NCI-H1930 (cell line): Measurements from ENCODE around the gene MRPL14.

Source experiments
- DNase-seq, 2 experiments: peaks; one replicate each; lab custom pipeline; 2025; lab: John Stamatoyannopoulos, UW

The MRPL14 gene

GRCh38 chr6:44122801-44123200 lies 4.5 kb downstream of the MRPL14 start:
- no peak for DNase-seq

DNA sequence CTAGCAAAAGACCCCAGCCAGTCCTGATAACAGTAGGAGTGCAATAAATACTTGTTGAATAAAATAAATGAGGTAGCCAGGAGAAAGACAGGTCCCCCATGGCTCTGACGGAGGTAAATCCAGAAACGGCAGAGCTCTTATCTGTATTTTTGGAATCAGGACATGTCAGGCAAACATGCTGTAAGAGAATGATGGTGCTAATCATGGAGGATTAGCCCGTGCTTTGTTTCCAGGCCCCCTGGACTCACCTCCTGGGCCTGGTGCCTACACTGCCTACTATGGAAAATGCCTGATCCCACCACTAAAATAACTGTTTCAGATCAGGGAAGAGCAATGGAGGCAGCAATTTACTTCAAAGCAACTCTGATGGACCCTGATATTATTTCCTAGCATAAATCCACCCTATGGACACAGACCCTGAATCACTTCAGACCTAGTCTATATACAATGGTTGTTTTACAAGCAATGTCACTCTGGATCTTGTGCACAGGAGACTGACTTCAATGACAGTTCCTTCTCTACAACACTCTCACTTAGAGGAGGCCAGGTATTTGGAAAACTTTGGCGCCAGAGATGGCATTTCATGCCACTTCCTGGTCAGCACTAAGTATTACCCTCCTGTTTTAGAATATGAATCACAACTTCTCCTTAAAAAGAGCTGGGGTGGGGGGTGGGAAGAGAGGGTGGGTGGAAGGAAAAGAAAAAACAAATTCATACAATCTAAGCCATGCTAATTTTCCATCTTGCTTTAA lies 6.4 kb downstream of the MRPL14 start:
- DNase-seq, result no peak

- no peak for DNase-seq
Measured at GRCh38 chr6:44119704-44120262, 7.5 kb downstream of the MRPL14 start.

GRCh38 chr6:44117397-44118128 lies 9.7 kb downstream of the MRPL14 start:
- DNase-seq, result no peak

DNA sequence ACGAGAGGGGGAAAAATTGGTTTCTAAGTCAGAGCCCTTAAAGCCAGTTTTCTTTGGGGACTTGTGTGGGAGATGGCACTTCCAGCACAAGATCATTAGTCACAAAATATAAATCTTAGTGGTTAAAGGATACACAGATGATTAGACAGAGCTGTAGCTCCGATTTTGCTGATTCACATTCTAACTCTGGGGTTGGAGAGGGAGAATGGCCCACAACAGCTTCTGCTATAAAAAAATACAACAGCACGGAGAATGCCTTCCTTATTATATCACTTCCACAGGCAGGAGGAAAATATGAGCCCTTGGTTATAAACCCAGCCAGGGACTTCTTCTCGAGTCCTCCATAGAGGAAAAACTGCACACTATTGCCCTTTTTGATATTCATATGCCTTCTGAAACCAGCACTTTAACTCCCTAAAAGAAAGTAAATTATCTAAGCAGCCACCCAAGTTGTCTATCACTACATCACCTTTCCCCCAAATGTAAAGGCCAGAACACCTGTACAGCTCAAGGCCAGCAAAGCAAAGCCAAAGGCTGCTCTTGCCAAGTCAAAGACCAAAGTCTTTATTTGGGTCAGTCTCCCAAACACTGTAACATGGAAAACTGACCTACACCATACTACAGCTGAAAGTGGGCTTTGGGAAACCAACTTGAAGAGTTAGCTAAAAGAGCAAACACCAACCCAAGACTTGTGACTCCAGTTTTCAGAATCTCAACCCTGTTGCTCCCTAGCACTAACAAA lies 10.4 kb downstream of the MRPL14 start:
- DNase-seq, result no peak

DNA sequence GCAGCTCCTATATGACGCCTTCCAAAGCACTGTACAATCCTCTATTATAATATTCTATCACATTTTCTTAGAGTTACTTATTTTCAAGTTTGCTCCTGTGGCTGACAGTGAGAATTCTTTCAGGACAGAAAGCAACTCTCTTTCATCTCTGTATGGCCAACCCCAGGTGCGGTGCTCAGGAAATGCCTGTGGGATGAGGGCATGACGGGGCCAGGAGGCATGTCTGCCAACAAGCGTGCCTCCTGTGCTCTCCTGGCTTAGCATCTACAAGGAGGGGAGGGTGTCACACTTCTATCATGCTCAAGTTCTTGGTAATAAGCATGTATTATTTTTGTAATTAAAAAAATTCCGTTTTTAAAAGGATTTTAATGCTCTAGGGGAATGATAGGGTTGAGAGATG lies 11.4 kb downstream of the MRPL14 start:
- no peak for DNase-seq

- DNase-seq, result no peak
Measured at GRCh38 chr6:44113414-44113813, 13.8 kb downstream of the MRPL14 start.

DNA sequence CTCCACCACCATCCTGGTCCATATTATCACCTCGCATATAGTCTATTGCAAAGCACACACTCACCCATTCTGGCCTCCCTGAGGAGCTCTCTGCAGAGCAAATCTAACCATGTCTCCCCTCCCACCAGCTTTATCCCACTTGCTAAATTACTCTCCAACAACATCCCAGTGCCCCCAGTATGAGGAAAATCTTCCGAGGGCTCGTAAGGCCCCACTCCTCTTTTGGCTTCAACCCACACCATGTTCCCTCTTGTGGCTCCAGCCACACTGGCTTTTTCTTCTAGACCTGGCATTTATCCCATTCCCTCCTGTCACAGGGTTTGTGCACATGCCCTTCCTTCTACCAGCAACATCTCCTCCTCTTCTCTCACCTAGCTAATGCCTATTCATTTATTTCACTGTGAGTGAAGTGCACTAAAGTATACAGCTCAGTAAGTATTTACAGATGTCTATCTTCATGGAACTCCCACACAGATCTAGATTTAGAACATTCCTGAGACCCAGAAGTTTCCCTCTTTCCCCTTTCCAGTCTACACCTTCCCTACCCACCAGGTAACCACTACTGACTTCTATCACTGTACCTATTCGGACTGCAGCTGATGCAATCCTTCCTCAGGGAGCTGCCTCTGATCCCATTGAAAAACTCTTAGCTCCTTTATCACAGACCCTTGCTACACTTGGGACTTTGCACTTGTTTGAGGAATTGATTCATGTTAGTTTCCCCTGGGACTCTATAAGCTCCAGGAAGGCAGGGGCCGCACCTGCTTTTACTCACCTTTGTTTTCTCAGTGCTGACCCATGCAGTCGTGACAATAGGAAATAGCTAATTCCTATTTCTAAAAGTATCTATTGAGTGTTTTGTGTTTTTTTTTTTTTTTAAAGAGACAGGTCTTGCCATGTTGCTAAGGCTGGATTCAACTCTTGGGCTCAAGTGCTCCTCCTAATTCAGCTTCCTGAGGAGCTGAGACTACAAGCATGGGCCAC lies 15.5 kb downstream of the MRPL14 start:
- no peak for DNase-seq

DNA sequence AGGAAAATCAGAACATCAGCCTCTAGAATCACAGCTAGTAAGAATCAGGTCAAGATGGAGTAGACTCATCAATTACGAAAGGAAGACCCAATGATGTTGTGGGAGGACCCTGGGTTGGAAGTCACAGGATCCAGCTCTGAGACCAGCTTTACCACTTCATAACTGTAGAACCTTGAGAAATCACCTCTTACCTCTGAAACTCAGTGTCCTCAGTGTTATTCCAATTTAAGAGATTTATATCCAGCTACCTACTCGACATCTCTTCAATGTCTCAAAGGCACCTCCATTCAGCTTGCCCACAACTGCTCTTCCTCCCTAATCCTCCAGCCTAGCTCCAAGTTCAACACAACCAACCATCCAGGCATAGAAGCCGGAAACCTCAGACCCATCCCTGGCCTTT lies 16.3 kb downstream of the MRPL14 start:
- DNase-seq, result no peak

DNA sequence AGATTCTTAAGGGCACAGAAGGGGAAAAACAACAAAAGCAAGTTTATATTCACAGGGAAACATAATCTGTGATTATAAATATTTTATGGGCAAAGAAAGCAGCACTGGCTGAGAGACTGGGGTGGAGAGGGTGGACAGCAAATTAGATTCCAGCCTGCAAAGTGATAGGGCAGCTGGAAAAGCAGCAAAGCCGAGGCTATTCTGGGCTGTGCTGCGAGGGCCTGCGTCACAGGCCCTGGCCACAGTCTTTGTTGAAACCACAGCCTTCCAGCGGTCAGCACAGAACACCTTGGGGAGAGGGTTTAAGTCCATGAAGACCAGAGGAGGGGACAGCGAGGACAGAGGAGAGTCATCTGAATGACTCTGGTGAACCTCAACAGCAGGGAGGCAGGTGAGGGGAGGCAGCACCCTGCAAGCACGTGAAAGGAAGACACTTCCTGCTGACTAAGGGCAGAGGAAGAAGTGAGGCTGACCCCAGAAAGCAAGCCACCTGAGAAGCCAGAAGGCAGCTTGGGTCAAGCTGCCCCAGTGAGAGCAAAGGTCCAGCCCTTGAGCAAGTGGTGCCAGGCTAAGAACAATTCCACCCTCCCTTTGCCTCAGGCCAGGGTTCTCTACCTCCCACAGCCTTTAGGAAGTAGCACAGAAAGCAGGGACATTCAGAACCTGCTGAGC lies 17.1 kb downstream of the MRPL14 start:
- DNase-seq, result no peak

DNA sequence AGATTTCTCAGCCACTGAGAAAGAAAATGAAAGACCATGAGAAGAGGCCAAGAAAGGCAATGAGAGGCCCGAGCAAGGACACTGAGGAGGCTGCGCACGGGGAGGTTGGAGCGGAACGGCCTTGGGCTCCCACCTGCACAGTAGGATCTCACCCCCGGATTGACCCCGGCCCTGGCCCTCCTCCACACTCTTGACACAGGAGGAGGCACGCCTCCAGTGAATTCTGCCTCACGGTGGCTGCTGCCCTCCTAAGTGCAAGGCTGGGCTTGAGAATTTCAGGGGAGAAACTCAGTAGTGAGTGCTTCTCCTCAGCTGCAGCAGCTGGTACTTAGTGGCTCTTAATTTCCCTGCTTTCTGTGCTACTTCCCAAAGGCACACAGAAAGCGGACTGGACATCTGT lies 18.0 kb downstream of the MRPL14 start:
- no peak for DNase-seq

DNA sequence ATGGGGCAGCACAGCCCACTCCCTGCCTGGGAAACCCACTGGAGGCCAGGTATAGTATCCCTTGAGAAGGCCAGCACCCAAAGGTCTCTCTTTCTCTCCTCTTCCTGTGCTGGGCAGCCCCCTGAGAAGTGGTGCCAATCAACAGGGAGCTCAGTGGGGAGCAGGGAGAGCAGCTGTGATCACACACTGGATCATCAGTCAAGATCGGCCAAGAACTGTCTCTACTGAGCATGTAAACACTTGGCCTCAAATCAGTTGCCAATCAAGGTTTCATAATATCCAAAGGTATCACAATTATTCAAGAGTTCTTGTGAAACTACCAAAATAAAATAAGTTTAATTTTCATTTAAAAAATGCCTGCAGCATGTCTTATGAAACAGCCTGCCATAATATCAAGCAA lies 18.8 kb downstream of the MRPL14 start:
- no peak for DNase-seq

- no peak for DNase-seq
Measured at GRCh38 chr6:44107017-44107416, 20.2 kb downstream of the MRPL14 start.

DNA sequence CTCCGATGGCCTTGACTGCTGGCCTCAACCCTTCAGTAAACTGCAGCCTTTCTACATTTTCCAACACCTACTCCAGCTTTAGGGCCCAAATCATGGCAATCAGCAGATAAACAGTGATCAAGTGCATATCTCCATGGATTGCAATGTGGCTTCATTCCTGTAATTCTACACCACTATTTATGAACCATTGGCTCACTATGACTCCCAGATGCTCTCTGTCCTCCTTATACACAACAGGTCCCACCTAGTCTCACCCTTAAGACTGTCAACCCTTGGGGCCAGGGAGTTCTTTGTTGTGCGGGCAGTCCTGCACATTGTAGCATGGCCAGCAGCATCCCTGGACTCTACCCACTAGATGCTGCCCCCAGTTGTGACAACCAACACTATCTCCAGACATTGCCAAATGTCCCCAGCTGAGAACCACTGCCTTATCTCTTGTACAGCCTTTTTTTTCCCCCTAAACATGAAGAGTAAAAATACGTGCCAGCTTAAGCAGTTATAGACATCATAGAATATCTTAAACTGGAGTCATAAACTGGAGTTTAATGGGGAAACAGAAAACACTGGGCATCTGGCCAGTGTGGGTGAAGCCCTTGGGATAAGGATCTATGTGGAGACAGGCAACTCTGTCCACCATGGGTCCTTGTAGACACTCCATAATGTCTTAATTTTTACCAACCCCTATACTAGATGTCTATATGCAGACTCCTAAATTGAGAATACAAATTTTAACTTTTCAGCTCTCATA lies 21.1 kb downstream of the MRPL14 start:
- DNase-seq, result no peak

DNA sequence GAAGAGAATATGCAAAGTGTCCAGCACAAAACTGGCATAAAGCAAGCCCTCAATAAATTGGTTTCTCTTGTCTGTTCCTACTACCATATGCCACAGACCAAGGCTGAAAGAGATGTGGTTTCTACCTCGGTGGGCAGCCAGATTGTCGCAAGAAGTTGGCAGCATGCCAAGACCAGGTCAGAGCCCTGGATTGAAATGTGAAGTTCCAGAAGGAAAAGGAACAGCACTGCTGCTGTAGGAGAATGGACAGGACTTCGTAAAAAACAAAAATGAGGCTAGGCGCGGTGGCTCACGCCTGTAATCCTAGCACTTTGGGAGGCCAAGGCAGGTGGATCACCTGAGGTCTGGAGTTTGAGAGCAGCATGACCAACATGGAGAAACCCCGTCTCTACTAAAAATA lies 22.1 kb downstream of the MRPL14 start:
- DNase-seq, result no peak

GRCh38 chr6:44104481-44105021 lies 22.7 kb downstream of the MRPL14 start:
- no peak for DNase-seq

DNA sequence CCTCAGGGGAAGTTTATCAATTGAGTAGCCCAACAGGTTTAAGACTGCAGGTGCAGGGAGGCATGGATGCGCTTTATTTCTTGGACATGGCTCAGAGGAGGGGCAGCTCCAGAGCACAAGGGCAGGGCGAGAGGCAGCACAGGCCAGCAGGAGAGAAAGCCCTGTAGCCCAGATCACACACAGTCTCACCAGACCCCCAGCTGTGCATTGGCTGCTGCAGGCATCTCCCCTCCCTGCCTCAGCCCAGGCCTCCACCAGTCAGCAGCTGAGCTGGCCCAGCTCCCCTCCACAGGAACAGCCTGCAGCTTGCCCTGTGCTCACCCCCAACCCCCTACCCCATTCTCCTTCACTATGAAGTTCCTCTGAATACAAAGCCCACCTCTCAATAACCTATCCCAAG lies 24.7 kb downstream of the MRPL14 start:
- DNase-seq, result no peak

DNA sequence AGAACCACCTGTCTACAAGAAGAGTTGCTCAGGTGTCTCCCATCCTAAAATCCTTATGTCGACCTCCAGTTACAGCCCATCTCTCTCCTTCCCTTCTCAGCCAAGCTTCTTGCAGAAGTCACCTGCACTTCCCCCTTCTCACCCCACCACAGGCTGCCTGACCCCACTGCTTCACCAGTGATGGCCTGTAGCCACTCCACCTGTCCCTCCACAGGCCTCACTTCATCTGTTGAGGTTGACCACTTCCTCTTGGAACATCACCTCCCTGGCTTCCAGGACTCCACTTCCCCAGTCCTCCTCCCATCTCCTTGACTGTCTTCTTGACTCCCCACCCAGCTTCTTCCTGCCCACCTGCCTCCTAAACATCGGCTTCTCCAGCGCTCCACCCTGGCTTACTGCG lies 25.4 kb downstream of the MRPL14 start:
- DNase-seq, result no peak

DNA sequence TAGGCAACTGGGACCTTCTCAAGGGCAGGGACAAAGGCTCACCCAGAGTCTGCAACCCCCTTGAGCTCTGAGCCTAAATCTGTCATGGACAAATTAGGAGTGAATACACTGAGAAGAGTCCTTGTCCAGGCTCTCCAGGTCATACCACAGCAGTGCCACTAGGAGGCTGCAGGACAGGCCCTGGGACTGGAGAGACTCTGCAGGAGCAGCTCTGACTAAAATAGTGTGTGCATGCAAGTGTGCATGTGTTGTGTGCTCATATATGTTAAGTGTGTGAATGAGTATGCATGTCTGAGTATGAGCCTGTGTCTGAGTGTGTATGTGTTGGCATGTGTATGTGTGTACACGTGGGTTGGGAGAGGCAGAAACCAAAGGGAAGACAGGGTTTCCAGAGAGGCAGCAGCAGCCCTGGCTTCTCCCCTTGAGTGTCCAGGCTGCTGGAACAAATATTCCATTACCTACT lies 27.1 kb downstream of the MRPL14 start:
- no peak for DNase-seq

GRCh38 chr6:44099192-44099591 lies 28.1 kb downstream of the MRPL14 start:
- no peak for DNase-seq
